Spinal cord (tissue), 10 donors: ENCODE data around the gene HFE. TPM values are rescaled to one million over a fixed set of nuclear protein-coding genes. Genes with fewer than 3 reads are reported as not detected.
"Not testable (repeated sequence)": the region's sequence is repeated elsewhere in the genome, so short reads cannot be mapped to it uniquely, and the experiment has no call there.

Experiments used
- DNase-seq, 6 donors: peaks; one replicate each; pipeline versions ENCODE4 v3.0.0 to v3.0.0-alpha.2; 2013 to 2015; ENCODE audit warnings: low spot score in 6 of 6, low read depth in 4 of 6
- H3K27ac ChIP-seq: one replicate; pipeline ENCODE4 v1.5.1; 2013; ENCODE audit warnings: low read depth, low read length, control low read depth
- H3K27me3 ChIP-seq: one replicate; pipeline ENCODE4 v1.6.1; 2013; ENCODE audit warnings: low read length; ENCODE audit not compliant: control insufficient read depth, insufficient read depth
- H3K36me3 ChIP-seq: one replicate; pipeline ENCODE4 v1.6.1; 2013; ENCODE audit warnings: low read length; ENCODE audit not compliant: control insufficient read depth, insufficient read depth
- H3K4me1 ChIP-seq: one replicate; pipeline ENCODE4 v1.6.1; 2013; ENCODE audit warnings: low read length; ENCODE audit not compliant: control insufficient read depth, insufficient read depth
- H3K4me3 ChIP-seq: one replicate; pipeline ENCODE4 v1.5.1; 2013; ENCODE audit warnings: low read depth, low read length, control low read depth
- H3K9me3 ChIP-seq: one replicate; pipeline ENCODE4 v1.6.1; 2013; ENCODE audit warnings: low read length; ENCODE audit not compliant: control insufficient read depth, insufficient read depth
- WGBS: methylation state at CpG from one replicate; pipeline ENCODE4 v1.1.5; 2013; ENCODE audit warnings: missing lambda C conversion rate; ENCODE audit not compliant: insufficient coverage; 5-methylcytosine and 5-hydroxymethylcytosine counted together
- polyA plus RNA-seq, 2 donors: library from polyadenylated mRNA; unstranded; fragments of 120-200 nt; gene quantifications; one replicate each; pipeline ENCODE4 v1.2.1, GENCODE V29; 2013; ENCODE audit not compliant: insufficient read length in 2 of 2
- total RNA-seq, 2 donors: library from RNA; depleted of rRNA in 1 of 2; stranded (reverse); fragments of 120-200 nt in 1 of 2; fragments of >200 nt in 1 of 2; gene quantifications; one replicate each; pipeline versions ENCODE4 v1.2.3 to v1.2.4, GENCODE V29; 2013 to 2014
- donor health status: healthy.

The HFE gene
- total and polyA plus RNA-seq, 4 donors: 4.2 to 8.9 (median 5.3) TPM

DNA sequence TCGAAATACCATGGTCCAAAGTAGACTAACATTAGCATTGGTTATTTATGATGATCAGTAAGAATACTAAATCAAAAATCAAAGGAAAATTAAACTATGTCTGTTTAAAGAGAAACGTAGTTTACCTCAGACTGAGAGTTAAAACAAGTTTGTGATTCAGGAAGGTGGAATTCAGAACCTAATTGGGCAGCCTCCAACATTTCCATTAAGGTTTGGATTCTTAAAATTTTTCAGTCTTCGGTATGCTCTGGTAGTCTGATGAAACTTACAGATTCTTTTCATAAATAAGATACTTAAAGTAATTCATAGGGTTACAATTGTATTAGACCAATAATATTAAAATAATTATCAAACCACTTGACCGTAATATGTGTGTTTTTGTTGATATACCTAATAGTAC, 18.6 kb downstream of the HFE start:
- no peaks in the 10 kb centered on the region for H3K36me3 ChIP-seq
- H3K4me3 ChIP-seq: no peak overlapping the region
- H3K27me3 ChIP-seq: no peaks in the 10 kb centered on the region
- WGBS: no CpG with 5 or more reads among the region's 4 CpGs
- DNase-seq: no peak
- H3K27ac ChIP-seq: no peak overlapping the region
- H3K4me1 ChIP-seq: peaks cover 8% of the 10 kb centered on the region
- no peaks in the 10 kb centered on the region for H3K9me3 ChIP-seq

DNA sequence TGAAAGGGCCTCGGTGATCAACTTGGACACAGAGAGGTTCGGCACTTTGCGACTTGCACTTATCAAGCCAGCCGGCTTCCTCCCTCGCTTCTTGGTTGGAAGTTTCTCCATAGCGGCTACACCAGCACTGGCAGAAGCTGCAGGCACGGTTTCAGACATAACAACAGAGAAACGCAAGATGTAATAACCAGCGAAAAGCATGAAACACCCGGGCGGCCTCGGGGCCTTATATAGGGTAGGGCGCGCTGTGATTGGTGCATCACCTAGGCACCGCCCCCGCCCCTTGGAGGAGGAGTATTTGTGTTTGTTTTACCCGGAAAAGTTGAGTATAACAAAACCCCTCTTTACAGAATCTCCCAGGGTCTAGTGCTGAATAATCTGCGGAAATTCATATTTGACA, 20.7 kb downstream of the HFE start:
- peaks cover 8% of the 10 kb centered on the region for H3K4me1 ChIP-seq
- H3K27me3 ChIP-seq: no peaks in the 10 kb centered on the region
- WGBS: 99% methylated on average over 13 of the region's 18 CpGs
- no peak overlapping the region for H3K4me3 ChIP-seq
- no peak overlapping the region for H3K27ac ChIP-seq
- H3K9me3 ChIP-seq: no peaks in the 10 kb centered on the region
- H3K36me3 ChIP-seq: no peaks in the 10 kb centered on the region
- no peak for DNase-seq

DNA sequence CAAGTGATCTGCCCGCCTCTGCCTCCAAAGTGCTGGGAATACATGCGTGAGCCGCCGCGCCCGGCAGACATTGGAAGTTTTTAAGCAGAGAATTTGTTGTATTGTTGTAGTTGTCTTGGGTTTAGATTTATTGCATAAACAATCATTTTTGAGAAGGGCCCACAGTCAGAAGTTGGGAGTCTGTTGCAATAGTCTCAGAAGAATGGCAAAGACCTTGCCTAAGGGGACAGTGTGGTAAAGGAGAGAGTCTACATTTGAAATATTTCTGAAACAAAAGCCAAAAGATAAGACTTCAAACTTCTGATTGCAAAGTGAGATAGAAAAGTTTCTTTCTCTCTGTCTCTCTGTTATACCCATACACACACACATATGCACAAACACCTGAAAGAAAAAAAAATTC, 22.5 kb downstream of the HFE start:
- Histone ChIP-seq H3K27ac (no peak overlapping the region), H3K27me3 (no peaks in the 10 kb centered on the region), H3K4me3 (no peak overlapping the region), H3K36me3 (no peaks in the 10 kb centered on the region), H3K9me3 (no peaks in the 10 kb centered on the region), H3K4me1 (peaks cover 2% of the 10 kb centered on the region)
- 100% methylated on average over 5 of the region's 6 CpGs for WGBS
- DNase-seq: no peak

DNA sequence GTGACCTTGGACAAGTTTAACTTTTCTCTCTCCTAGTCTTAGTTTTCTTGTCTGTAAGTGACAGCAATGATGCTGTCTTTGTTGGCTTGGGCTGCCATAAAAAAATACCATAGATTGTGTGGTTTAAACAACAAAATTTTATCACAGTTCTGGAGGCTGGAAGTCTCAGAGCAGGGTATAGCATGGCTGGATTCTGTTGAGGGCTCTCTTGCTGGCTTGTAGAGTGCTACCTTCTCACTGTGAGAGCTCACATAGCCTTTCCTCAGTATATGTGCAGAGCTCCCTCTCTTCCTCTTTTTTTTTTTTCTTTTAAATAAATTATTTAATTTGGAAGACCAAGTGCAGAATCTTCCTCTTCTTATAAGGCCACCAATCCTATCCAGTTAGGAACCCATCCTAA, 26.3 kb downstream of the HFE start:
- H3K27me3 ChIP-seq: no peaks in the 10 kb centered on the region
- DNase-seq: no peak
- H3K4me1 ChIP-seq: no peaks in the 10 kb centered on the region
- no peaks in the 10 kb centered on the region for H3K9me3 ChIP-seq
- H3K4me3 ChIP-seq: no peak overlapping the region
- H3K27ac ChIP-seq: no peak overlapping the region
- H3K36me3 ChIP-seq: no peaks in the 10 kb centered on the region

DNA sequence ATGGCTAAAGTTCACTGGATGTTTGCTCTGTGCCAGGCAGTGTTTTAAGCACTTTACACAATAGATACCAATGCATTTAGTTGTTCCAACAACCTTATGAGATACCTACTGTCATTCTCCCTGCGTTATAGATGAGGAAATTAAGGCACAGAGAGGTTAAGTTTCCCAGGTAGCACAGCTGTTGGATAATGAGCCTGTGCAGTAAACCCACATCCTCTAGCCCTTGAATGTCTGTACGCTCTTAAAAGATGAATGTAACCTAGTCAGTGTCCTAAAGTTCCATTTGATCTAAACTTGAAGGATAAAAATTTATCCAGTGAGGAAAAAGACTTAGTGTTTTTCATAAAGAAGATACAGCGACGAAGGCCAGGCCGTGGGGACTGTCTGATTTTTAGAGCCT, 28.0 kb downstream of the HFE start:
- Histone ChIP-seq H3K27me3 (no peaks in the 10 kb centered on the region), H3K4me3 (no peak overlapping the region), H3K36me3 (no peaks in the 10 kb centered on the region), H3K4me1 (no peaks in the 10 kb centered on the region), H3K9me3 (no peaks in the 10 kb centered on the region), H3K27ac (no peak overlapping the region)
- no peak for DNase-seq
- WGBS: 79% methylated on average over 2 of the region's 5 CpGs

DNA sequence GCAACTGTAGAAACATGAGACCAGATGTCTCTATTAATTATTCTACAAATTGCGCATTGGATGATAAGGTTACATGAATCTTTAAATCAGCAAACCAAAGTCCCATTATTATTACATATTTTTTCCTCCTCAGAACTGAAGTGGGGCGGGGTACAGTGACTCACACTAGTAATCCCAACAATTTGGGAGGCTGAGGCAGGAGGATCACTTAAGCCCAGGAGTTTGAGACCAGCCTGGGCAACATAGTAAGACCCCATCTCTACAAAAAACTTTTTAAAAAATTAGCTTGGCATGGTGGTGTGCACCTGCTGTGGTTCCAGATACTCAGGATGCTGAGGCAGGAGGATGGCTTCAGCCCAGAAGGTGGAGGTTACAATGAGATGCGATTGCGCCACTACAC, 29.0 kb downstream of the HFE start:
- Histone ChIP-seq H3K27ac (no peak overlapping the region), H3K9me3 (no peaks in the 10 kb centered on the region), H3K4me1 (no peaks in the 10 kb centered on the region), H3K4me3 (no peak overlapping the region), H3K36me3 (no peaks in the 10 kb centered on the region), H3K27me3 (no peaks in the 10 kb centered on the region)
- DNase-seq: no peak
- 100% methylated on average over 1 of the region's 4 CpGs for WGBS

DNA sequence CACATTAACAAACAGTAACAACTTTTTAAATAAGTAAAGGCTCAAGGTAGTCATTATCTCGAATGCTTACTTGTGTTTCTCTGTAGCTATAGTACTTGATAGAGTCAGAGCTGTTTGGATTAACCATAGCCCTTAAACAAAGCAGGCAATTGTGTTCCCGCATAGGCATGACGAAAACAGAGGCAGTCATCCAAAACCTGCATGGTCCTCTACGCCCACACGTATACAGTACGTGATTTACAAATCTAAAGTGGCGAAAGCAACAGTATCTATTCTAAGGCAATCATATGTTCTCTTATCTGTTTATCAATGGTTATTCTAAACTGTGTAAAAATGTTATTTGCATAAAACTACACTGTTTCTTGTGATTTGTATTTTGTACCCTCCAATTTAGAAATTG, 31.8 kb downstream of the HFE start:
- Histone ChIP-seq H3K9me3 (no peaks in the 10 kb centered on the region), H3K36me3 (no peaks in the 10 kb centered on the region), H3K27me3 (no peaks in the 10 kb centered on the region), H3K27ac (no peak overlapping the region), H3K4me3 (no peak overlapping the region), H3K4me1 (no peaks in the 10 kb centered on the region)
- WGBS: 70% methylated on average over 2 of the region's 7 CpGs
- peak in 2 of 6 donors; percentile 60 to 68 for DNase-seq

DNA sequence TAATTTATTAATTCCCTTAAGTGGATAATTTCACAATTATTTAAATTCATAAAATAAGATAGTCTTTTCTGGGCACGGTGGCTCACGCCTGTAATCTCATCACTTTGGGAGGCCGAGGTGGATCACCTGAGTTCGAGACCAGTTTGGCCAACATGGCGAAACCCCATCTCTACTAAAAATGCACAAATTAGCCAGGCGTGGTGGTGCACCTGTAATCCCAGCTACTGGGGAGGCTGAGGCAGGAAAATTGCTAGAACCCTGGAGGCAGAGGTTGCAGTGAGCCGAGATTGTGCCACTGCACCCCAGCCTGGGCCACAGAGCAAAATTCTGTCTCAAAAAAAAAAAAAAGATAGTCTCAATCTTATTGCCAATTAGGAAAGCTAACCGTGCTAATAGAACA, 32.9 kb downstream of the HFE start:
- 94% methylated on average over 3 of the region's 8 CpGs for WGBS
- H3K27ac ChIP-seq, H3K36me3 ChIP-seq, H3K9me3 ChIP-seq, H3K27me3 ChIP-seq, H3K4me1 ChIP-seq, DNase-seq, H3K4me3 ChIP-seq: not testable (repeated sequence)

DNA sequence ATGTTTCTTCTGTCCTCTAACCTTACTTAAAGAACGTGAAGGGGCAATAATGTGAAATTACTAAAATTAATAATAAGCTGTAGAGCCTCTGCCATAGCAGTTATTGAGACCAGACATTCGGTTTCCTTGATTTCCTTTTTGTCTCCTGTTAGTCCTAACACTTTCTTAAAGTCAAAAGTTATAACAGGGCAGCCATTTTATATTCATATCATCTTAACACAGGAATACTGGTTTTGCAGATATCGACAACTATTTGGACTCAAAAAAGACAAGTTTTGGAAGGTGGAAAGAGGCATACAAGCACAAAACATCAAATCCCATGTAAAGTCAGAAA, 33.5 kb downstream of the HFE start:
- H3K4me3 ChIP-seq: no peak overlapping the region
- no peaks in the 10 kb centered on the region for H3K27me3 ChIP-seq
- no peaks in the 10 kb centered on the region for H3K4me1 ChIP-seq
- no peaks in the 10 kb centered on the region for H3K36me3 ChIP-seq
- no peak for DNase-seq
- H3K9me3 ChIP-seq: no peaks in the 10 kb centered on the region
- no peak overlapping the region for H3K27ac ChIP-seq
- WGBS: no CpG with 5 or more reads among the region's 3 CpGs

DNA sequence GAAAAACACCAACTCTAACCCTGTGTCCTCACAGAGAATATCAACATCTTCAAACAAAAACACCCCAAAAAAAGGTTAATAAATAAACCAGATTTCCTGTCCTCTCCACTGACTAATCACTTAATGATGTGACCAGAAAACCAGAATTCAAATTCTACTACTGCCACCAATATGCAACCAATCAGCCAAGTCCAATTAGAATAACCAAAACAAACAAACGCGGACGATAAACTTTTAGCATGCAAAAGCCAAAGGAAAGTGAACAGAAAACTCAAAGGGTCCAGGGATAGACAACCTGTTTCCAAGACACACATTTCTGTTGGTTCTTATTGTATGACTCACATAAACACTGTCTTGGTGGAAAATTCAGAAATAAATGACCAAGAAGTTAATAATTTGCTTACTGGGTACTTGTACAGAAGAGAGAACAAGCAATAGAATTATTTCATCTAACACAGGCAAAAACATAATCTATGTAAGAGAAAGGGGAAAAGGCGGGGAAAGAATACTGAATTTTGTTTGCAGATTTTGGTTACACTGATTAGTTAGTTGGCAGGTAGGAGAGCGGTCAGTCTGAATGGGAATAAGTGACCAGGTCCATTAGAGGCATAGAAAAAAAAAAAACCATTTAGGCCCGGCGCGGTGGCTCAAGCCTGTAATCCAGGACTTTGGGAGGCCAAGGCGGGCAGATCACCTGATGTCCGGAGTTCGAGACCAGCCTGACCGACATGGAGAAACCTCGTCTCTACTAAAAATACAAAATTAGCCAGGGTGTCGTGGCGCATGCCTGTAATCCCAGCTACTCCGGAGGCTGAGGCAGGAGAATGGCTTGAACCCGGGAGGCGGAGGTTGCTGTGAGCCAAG, 34.1 kb downstream of the HFE start:
- no peaks in the 10 kb centered on the region for H3K36me3 ChIP-seq
- DNase-seq: no peak
- no peaks in the 10 kb centered on the region for H3K27me3 ChIP-seq
- H3K9me3 ChIP-seq: no peaks in the 10 kb centered on the region
- H3K27ac ChIP-seq: no peak overlapping the region
- no peak overlapping the region for H3K4me3 ChIP-seq
- no peaks in the 10 kb centered on the region for H3K4me1 ChIP-seq
- 94% methylated on average over 11 of the region's 18 CpGs for WGBS
